GM21825 (cell line): Measurements from ENCODE around the gene SDR39U1.

ENCODE experiments used
- ATAC-seq: cut with Tn5 transposase; IDR thresholded peaks from one replicate; pipeline ENCODE4 v1.9.1; 2021; ENCODE audit warnings: mild to moderate bottlenecking, moderate library complexity; ENCODE audit not compliant: unreplicated experiment

The SDR39U1 gene

GRCh38 chr14:24392325-24393091 lies 50.1 kb downstream of the SDR39U1 start:
- ATAC-seq = no peak

DNA sequence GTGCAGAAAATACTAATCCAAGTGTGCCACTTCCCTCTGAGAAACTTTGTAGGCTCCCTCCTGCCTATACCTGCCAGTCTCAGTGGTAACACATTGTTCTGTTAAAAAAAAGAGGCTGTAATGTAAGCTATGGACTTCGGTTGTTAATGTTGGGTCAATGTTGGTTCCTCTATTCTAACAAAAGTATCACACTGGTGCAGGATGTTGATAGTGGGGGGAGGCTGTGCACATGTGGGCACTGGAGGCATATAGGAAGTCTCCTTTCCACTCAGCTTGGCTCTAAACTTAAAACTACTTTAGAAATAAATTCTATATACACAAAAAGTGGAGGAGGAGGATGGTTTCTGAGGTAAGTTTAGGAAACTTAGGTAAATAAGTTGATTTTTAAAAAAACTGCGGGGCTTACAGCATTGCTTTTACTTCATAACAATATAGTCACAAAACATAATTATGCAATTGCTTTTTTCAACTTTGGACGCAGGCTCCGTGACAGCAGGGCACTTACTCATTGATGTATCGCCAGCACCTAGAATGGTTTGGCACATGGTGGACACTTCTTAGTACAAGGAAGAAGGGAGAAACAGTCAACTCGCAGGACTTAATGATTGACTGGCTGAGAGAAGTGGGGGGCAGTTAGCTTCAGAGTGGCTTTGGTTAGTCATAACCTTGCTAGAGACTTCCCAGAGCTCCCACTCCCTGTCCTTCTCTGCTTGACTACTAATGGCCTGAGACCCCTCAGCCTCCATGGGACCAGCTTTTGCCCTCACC lies 51.7 kb downstream of the SDR39U1 start:
- no peak for ATAC-seq
